Kidney (tissue), 14 donors: ENCODE data around the gene ZBTB16. TPM values are rescaled to one million over a fixed set of nuclear protein-coding genes. Genes with fewer than 3 reads are reported as not detected.

Source experiments
- DNase-seq, 5 donors: peaks; one replicate each; pipeline ENCODE4 v3.0.0-alpha.2; 2013 to 2020
- FAIRE-seq: peaks from 2 replicates; lab custom pipeline; 2012; peaks lifted over from hg19 to GRCh38; lab: Jason Lieb, UNC
- H3K27ac ChIP-seq, 2 donors: one replicate each; pipeline ENCODE4 v1.7.0; 2013; ENCODE audit warnings: low read depth in 2 of 2, low read length in 2 of 2, inconsistent platforms in 1 of 2
- H3K27me3 ChIP-seq: one replicate; pipeline ENCODE4 v1.7.1; 2013; ENCODE audit warnings: low read length, inconsistent platforms; ENCODE audit not compliant: control insufficient read depth, insufficient read depth
- H3K36me3 ChIP-seq, 3 donors: one replicate each; pipeline versions ENCODE4 v1.7.0 to v1.7.1; 2013; ENCODE audit warnings: low read length in 3 of 3, control low read depth in 1 of 3, inconsistent platforms in 1 of 3; ENCODE audit not compliant: insufficient read depth in 3 of 3, control insufficient read depth in 2 of 3
- H3K4me1 ChIP-seq, 3 donors: one replicate each; pipeline versions ENCODE4 v1.7.0 to v1.7.1; 2013; ENCODE audit warnings: low read length in 3 of 3, inconsistent platforms in 1 of 3, low read depth in 1 of 3; ENCODE audit not compliant: control insufficient read depth in 2 of 3, insufficient read depth in 2 of 3
- H3K4me3 ChIP-seq, 3 donors: one replicate each; pipeline versions ENCODE4 v1.7.0 to v1.8.1; 2013; ENCODE audit warnings: low read length in 3 of 3, control low read depth in 1 of 3, inconsistent platforms in 1 of 3
- H3K9ac ChIP-seq, 3 donors: one replicate each; pipeline versions ENCODE4 v1.7.0 to v1.7.1; 2013; ENCODE audit warnings: low read length in 3 of 3, control low read depth in 1 of 3, inconsistent platforms in 1 of 3
- H3K9me3 ChIP-seq, 3 donors: one replicate each; pipeline versions ENCODE4 v1.7.0 to v1.7.1; 2013; ENCODE audit warnings: low read length in 3 of 3, control low read depth in 1 of 3, inconsistent platforms in 1 of 3; ENCODE audit not compliant: control insufficient read depth in 2 of 3, insufficient read depth in 1 of 3
- intact Hi-C: fragments of 100-400 bp; cut with DNase I; formaldehyde crosslinking; loops from one replicate; pipeline ENCODE4 v1.11.1; 2022
- polyA plus RNA-seq: library from polyadenylated mRNA; stranded (reverse); fragments of 350-450 nt; fragmentation: Illumina TruSeq; extraction: RNeasy Lipid Tissue Mini Kit (QIAGEN cat#74804); gene quantifications from one replicate; pipeline ENCODE4 v1.2.3, GENCODE V29; 2014; ENCODE audit warnings: low read depth, low replicate concordance; ENCODE audit not compliant: insufficient read depth
- total RNA-seq: library from RNA; stranded (reverse); fragmentation: NEBNext Ultra II Directional; extraction: Animal tissue kit (Norgen Biotek cat#: 25700); gene quantifications from one replicate; pipeline ENCODE4 v1.2.1, GENCODE V29; 2021
- TF ChIP-seq, protein P1 (sequence below): IDR thresholded peaks from 3 replicates; pipeline ENCODE4 v1.5.1; 2012; ENCODE audit warnings: mild to moderate bottlenecking, moderate library complexity, borderline replicate concordance; ENCODE audit not compliant: insufficient read depth; ENCODE audit errors: extremely low read depth
- donor health status: control.
- donor health status: control.
- donor health status: control.
- donor health status: control.
- donor health status: control.
- donor health status: DM: yes; HTN: yes; CAD: no.
- donor health status: Normal renal cell carcinoma (clear cell type).

ZBTB16 gene
- total and polyA plus RNA-seq, 2 donors from 2014 or later: 2.5 to 126 TPM

DNA sequence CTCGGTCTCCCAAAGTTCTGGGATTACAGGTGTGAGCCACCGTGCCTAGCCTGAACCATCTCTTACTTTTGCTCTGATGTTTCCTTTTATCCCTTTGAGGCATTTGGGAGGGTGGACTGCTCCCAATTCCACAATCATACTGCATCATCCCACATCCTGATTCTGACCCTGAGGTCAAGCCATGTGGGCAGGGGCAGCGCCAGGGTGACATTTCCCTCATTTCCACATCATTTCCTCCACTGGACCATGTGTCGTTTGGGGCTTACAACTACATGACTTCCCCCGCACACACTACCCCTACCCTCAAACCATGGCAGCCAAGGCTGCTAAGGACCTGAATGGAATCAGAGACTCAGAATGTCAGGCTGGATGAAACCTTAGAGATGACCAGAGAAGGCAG is 26.4 kb upstream of the ZBTB16 start:
- Histone ChIP-seq H3K36me3 (no peaks in the 10 kb centered on the region), H3K4me3 (no peak overlapping the region), H3K4me1 (peaks cover 0 to 6% (median 5%) of the 10 kb centered on the region in 3 donors), H3K27me3 (no peaks in the 10 kb centered on the region), H3K9ac (no peak overlapping the region), H3K27ac (no peak overlapping the region), H3K9me3 (no peaks in the 10 kb centered on the region)
- TF ChIP-seq, protein P1, sequence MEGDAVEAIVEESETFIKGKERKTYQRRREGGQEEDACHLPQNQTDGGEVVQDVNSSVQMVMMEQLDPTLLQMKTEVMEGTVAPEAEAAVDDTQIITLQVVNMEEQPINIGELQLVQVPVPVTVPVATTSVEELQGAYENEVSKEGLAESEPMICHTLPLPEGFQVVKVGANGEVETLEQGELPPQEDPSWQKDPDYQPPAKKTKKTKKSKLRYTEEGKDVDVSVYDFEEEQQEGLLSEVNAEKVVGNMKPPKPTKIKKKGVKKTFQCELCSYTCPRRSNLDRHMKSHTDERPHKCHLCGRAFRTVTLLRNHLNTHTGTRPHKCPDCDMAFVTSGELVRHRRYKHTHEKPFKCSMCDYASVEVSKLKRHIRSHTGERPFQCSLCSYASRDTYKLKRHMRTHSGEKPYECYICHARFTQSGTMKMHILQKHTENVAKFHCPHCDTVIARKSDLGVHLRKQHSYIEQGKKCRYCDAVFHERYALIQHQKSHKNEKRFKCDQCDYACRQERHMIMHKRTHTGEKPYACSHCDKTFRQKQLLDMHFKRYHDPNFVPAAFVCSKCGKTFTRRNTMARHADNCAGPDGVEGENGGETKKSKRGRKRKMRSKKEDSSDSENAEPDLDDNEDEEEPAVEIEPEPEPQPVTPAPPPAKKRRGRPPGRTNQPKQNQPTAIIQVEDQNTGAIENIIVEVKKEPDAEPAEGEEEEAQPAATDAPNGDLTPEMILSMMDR: no peak
- FAIRE-seq (no peak), DNase-seq (no peak)
- intact Hi-C loops: loop anchor here (10.0 kb wide), 1 partner anchor 232 kb away; no protein-coding TSS in a partner anchor

DNA sequence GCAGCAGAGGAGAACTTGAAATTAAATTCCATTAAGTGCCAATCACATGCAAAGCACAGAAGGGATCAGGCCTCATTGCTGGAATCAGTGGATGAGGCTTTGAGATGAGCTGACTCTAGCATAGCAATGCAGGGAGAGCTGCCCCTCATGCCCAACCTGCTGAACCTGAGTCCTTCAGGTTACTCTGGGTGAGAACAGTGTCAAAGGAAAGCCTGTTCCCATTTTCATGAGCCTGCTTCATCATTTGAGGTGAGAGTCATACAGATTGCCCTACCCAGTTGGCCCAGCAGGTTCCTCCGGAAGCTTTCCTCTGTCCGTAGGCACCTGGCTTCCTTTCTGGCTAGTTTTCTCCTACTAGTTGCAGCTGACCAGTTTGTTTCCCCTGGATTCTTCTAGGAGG is 25.9 kb upstream of the ZBTB16 start:
- TF ChIP-seq, protein P1: no peak
- Histone ChIP-seq H3K9ac (no peak overlapping the region), H3K36me3 (no peaks in the 10 kb centered on the region), H3K27ac (no peak overlapping the region), H3K9me3 (no peaks in the 10 kb centered on the region), H3K4me3 (no peak overlapping the region), H3K4me1 (peaks cover 0 to 6% (median 5%) of the 10 kb centered on the region in 3 donors), H3K27me3 (no peaks in the 10 kb centered on the region)
- intact Hi-C loops: loop anchor here (10.0 kb wide), 1 partner anchor 231 kb away; no protein-coding TSS in a partner anchor
- DNase-seq (no peak), FAIRE-seq (no peak)

DNA sequence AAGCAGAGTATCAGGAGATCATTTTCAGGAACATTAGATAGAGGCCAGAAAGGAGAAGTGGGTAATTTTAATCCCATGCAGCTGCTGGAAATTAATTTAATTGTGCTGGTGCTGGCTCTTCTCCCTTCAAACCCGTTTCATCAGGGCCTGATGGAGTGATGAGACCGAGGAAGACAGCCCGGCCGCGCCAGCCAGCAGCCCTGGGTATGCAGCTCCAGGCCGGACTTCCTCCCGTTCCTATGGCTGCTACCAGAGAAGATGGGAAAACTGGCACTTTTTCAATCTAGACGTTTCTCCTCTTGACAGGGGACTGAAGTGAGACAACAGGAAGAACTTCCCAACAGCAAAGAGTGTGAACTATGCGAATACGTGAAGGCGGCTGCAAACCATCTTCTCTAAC is 24.6 kb upstream of the ZBTB16 start:
- DNase-seq: no peak
- intact Hi-C loops: loop anchor here (10.0 kb wide), 1 partner anchor 230 kb away; no protein-coding TSS in a partner anchor
- TF ChIP-seq, protein P1: no peak

More for the DNA sequence above, 24.6 kb upstream of the ZBTB16 start:
- Histone ChIP-seq H3K27ac (no peak overlapping the region), H3K9me3 (no peaks in the 10 kb centered on the region), H3K4me1 (peaks cover 0 to 6% (median 5%) of the 10 kb centered on the region in 3 donors), H3K4me3 (no peak overlapping the region), H3K36me3 (no peaks in the 10 kb centered on the region), H3K9ac (no peak overlapping the region), H3K27me3 (no peaks in the 10 kb centered on the region)
- FAIRE-seq: no peak
